GM18526 (cell line): ENCODE results near the gene CACNB3.

Source experiments
- POLR2A ChIP-seq: IDR thresholded peaks from 3 replicates; pipeline ENCODE4 v1.6.1; 2011; ENCODE audit not compliant: insufficient read length; ENCODE audit errors: extremely low read depth

CACNB3 gene

DNA sequence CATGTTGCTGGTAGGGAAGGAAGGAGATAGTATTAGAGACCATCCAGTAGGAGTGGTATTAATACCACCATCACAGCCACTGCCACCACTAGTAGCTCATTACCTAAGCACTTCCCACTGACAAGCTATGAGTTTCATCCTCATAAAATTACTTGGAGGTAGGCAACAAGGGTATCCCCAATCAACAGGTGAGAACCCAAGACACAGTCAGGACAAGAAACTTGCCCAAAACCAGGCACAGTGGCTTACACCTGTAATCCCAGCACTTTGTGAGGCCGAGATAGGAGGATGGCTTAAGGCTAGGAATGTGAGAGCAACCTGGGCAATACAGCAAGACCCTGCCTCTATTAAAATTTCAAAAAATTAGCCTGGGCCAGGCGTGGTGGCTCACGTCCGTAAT lies 34.9 kb upstream of the CACNB3 start:
- no peak for TF ChIP-seq POLR2A

DNA sequence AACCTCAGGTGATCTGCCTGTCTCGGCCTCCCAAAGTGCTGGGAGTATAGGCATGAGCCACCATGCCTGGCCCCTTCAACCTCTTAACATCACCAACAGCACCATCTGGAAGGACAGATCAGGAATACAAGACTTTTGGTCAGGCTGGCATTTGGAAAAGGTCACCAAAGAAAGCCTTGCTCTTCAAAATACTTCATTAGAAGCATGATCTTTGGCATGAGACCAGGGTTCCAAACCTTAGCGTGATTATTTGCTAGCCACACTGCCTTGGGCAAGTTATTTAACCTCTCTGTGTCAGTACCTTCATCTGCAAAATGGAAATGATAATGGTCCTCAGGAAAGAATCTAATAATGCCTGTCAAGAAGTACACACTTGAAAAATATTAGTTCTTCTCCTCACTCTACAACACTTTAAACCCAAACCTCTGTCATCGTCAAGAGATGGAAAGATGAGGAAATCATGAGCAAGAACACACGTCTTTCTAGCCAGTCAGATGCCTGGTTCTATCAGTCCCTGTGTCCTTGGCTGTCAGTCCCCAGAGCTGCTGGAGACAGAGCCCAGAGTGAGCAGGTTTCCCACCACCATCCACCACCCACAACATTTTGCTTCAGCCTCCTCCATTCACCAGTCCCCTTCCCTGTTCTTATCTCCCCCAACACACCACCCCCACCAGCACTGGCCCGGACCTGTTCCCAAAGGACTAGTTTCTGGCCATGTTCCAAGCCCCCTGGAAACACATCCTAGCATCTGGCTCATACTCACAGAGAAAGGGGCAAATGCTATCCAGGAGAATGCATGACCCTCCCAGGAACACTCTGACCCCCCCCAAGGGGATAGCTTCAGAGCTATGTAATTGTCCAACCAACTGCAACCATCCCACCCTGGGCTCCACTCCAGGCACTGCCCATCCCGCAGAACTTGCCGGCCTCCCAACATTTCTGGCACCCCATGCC lies 31.4 kb upstream of the CACNB3 start:
- TF ChIP-seq POLR2A, result no peak

DNA sequence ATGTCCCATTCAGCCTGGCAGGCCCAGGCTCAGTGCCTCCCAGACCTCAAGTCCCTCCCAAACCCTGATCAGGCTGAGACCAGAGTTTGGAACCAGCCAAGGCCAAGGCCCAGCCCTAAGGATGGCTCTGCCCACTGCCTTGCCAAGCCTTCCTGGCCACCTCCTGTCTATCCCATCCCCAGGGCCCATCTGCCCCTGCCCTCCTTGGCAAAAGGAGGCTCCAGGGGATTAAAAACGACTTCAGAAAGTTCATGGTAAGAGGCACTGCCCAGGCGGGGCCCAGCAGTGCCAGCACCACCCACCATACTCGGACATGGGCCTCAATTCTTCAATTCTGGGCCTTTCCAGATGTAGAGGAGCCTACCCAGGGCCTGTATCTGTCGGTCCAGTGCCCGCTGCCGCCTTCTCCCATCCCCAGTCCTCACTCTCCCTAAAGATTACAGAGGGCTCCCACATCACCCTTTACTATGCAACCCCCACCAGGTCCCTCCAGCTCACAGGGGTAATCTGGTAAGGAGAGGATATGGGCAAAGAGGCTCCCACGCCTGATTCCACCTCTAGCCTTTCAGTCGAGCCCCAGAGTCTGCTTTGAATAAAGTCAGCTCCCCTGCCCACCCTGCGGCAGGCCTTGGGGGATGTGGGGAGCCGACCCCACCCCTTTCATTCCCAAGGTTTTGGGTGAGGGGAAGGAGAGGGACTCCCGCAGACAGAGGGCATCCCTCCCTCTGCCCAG lies 30.3 kb upstream of the CACNB3 start:
- no peak for TF ChIP-seq POLR2A

DNA sequence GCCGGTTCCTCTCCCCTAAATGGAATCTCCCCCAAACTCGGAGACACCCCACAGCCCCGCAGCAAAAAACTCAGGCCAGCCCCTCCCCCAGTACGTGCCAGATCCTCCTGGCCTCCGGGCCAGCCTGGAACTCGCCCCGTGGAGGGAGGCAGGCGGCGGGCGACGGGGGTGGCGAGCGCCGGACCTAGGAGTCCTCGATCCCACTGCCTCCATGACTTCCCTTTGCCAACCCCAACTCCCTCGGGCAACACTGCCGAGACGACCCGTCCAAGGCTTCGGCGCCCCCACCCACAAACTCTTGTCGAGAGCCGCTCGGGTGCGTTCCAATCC lies 29.8 kb upstream of the CACNB3 start:
- no peak for TF ChIP-seq POLR2A

DNA sequence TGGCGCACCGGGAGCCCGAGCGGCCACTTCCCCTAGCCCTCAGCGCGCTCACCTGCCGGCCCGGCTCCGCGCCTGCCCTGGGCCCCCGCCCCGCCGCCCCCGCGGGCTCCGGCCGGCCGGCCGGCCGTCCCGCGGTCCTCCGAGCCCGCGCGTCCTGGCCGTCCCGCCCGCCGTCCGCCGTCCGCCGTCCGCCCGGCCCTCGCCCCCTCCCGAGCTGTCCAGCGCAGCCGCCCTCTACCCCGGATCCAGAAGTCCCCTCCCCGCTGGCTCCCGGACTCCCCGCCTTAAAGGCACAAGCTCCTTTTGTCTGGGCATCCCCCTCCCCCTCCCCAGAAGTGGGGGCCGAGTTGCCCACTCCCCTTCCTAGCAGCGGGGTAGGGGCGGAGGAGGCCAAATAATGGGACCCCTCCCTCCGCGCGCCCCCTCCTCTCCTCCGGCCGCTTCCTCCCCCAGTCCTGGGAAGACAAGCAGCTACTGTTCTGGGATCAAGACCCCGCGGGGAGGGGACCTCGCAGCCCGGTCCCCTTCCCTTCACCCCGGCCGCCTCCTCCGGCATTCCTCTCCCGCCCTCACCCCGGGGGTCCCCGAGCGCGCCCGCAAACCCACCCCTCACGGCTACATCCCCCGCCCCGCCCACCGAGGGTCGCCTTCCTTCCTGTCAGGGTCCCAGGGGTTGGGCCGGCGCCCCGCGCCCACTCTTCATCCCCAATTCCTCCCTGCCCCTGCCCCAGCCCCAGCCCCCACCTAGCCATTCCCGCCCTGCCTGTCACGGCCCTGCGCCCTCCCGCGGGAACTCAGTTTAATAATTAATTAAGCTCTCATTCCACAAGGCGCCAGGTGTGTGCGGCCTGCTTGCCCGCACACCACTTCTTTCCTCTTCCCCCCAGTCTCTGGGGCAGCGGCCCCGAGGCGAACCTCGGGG lies 29.2 kb upstream of the CACNB3 start, which contains the start of gene ADCY6:
Gene ADCY6, minus strand, starts transcription at position 236 of the 922 bp plus-strand sequence. CDS start 5,655 bp downstream, outside the sequence.
- no peak for TF ChIP-seq POLR2A

DNA sequence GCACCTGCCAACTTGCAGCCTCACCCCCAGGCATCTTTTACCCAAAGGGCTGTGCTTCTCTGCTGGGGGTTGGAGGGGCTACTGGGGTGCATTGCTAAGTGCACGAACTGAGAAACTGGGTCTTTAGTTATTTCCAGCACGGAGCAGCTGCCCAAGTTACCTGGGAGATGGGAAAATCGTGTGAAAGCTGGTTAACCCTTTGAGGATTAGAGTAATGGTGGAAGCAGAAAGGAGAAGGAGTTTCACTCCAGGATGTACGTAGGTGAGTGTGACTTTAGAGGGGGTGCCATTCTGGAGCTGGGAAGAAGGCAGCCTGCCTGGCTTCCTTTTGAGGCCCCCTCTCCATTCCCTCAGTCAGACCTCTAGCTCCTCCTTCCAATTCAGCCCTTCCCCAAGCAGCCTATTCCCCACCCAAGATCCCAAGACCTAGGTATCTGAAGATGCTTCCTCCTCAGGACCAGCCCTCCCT lies 28.4 kb upstream of the CACNB3 start:
- no peak for TF ChIP-seq POLR2A

DNA sequence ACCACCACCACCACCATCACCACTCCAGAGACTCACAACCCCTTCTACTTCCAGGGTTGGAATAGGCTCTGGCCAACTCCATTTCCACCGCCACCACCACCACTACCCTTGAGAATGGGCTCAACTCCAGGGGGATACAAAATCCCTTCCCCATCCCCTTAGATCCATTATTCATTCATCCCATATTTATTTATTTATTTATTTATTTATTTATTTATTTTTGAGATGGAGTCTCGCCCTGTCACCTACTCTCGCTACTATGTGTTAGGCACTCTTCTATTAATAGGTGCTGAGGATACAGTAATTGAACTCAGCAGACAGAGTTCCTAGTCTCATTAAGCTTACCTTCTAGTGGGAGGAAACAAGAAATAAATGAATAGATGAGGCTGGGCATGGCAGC lies 24.6 kb upstream of the CACNB3 start:
- no peak for TF ChIP-seq POLR2A

DNA sequence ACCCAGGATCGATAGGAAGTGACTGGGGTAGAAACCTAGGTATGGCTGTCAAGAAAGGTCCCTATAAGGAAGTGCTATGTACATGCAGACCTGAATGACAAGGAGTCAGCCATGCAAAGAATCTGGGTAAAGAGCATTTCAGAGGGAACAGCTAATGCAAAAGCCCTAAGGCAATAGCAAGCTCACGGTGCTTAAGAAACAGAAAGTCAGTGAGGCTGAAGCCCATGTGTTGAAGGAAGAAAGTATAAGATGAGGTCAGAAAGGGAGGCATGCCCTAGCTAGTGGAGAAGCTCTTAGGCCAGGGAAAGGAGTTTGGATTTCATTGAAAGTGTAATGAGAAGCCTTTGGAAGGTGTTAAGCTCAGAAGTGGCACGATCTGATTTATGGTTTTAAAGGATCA lies 23.4 kb upstream of the CACNB3 start:
- no peak for TF ChIP-seq POLR2A

DNA sequence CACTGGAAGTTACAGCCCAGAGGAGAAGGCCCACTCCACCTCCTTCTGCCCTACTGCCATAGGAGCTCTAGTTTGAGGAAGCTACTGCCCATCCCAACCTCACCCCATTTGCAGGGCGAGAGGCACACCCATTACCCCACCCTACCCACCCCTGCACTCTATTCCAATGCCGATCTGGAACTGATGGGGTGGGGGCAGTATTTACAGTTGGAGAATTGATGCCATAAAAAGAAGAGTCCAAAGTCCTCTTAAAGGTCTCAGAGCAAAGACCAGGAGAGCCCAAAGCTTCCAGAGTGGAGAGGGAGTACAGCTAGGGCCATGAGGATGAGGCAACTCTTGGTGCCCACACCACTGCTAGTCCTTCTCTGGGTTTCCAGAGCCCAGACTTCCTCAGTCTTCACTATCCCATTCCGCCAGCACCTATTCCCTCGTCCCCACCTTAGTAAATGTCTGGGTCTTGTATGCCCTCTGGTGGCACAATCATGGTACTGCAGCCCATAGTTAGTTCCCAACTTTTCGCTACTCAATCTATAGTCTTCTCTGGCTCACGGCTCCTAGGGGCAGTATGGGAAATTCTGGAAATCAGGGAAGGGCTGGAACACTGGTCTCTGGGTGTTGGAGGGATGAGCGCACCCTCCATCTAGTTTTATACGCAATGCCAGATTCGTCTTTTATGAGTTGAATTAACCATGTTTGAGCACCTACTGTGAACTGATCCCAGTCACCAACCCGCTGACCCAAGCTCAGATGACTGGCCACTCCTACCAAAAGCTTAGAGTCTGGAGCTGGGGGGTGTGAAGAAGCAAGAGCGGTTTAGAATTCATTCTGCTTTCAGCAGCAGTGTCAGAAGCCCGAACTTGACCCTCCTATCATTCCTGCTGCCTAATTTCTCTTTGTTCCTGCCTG lies 22.5 kb upstream of the CACNB3 start:
- TF ChIP-seq POLR2A, result no peak

DNA sequence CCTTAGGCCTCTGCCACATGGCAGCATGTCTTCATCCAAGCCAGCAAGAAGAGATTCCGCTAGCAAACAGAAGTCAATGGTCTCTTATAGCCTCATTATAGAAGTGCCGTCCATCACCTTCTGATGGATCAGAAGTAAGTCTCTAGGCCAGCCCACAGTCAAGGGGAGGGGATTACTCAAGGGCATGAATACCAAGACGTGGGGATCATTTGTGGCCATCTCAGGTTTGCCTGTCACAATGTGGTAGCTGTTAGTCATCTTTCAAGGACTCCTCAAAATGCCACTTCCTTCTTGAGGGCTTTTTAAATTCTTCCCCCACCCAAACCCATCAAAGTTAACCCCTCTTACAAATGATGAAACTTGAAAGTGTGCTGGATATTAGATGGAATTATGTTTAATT lies 21.3 kb upstream of the CACNB3 start:
- no peak for TF ChIP-seq POLR2A

DNA sequence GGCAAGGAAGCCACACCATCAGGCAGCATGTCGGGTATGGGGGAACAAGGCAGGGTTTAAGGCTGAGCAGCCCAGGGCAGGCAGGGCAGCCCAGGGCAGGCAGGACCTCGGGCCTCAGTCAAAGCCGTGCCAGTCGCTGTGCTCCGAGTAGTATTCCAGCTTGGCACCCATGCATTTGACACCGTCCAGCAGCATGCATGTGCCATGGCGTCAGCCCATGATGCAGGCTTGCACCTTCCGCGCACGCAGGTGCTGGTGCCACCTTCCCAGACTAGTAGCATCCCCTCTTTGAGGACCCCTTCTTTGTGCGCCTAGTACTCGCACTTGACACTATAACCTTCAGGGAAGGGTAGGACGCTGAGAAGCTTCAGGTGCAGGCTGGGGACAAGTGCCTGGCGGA lies 17.8 kb upstream of the CACNB3 start:
- TF ChIP-seq POLR2A, result no peak

DNA sequence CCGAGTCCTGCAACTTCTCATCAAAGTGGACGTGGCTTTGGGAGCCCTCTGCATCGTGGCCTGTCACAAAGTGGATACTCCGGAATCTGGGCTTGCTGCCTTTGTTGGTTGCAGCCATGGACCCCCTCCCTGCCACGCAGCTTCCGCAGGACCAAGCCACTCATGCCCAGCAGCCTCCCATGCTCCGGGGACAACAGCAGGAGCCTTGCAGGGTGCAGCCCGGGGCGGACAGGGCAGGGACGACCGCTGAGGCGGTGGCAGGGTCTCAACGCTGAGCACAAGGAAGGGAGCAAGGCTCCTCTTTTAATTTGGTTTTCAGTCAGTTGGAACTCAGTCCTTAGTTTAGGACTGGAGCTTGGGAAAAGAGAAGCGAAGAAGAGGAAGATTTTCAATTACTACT lies 17.3 kb upstream of the CACNB3 start:
- TF ChIP-seq POLR2A, result no peak

DNA sequence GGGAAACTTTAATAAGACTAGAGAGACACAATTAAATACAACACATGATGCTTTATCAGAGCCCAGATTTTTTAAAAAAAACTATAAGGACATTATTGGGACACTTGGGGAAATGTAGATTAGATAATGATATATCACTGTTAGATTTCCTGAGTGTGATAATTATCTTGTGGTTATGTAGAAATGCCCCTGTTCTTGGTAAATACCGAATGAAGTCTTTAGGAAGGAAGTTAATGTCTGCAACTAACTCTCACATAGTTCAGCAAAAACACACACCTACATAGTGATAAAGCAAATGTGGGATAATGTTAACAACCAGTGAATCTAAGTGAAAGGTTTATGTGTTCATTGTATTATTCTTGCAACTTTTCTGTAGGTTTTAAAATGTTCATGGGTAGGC lies 14.6 kb upstream of the CACNB3 start:
- TF ChIP-seq POLR2A, result no peak

DNA sequence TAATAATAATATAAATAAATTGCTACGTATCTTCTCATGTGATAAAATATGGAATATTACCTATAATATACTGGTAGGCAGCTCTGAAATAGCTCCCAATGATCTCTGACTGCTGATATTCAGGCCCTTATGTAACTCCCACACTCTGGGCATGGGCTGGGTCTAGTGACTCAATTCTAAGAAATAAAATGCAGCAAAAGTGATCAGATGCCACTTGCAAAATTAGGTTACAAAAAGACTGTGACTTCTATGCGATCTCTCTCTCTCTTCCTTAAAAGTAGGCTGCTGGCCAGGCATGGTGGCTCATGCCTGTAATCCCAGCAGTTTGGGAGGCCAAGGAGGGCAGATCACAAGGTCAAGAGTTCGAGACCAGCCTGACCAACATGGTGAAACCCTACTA lies 10.3 kb upstream of the CACNB3 start:
- TF ChIP-seq POLR2A, result no peak

DNA sequence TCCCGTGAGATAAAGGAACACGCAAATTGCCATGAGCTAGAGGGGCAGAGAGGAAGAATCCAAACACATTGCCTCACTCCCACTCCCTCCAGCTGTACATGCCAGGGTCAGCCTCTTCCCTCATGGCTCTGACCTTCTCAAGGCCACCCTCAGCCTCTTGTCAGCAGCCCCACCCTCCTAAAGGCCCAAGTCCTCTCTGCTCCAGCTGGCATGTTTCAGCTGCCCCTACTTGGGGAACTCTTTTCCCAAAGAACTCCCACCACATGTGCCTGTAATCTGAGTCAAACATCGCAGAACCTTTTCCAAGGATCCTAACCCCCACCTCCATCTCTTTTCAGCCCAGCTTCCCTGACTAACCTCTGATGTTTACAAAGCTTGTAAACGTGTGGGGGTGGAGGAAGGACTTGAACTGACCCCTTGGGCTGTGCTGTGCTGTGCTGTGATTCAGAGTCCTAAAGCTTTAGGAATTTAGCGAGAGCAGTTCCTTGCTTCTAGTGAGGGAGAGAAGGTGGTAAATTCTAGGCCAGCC lies 7.3 kb upstream of the CACNB3 start:
- TF ChIP-seq POLR2A, result no peak
